WTC11 (cell line): ENCODE results near the gene HECW1.

Experiments used
- CREM ChIP-seq: sonication (generic); formaldehyde crosslinking; IDR thresholded peaks from 2 replicates; pipeline ENCODE4 v1.8.1; 2022; ENCODE audit warnings: mild to moderate bottlenecking, missing genetic modification reagents, moderate library complexity
- NR2C2 ChIP-seq: sonication (generic); formaldehyde crosslinking; IDR thresholded peaks from 2 replicates; pipeline ENCODE4 v1.8.0; 2022; ENCODE audit warnings: mild to moderate bottlenecking, missing genetic modification reagents
- NR3C1 ChIP-seq: sonication (generic); formaldehyde crosslinking; conservative IDR thresholded peaks from 2 replicates; pipeline ENCODE4 v1.8.1; 2023; ENCODE audit warnings: low read depth, mild to moderate bottlenecking, missing genetic modification reagents
- PREB ChIP-seq: sonication (generic); formaldehyde crosslinking; IDR thresholded peaks from 2 replicates; pipeline ENCODE4 v1.8.1; 2022; ENCODE audit warnings: mild to moderate bottlenecking, missing genetic modification reagents, moderate library complexity, borderline replicate concordance
- SP1 ChIP-seq: sonication (generic); formaldehyde crosslinking; conservative IDR thresholded peaks from 2 replicates; pipeline ENCODE4 v1.8.1; 2022; ENCODE audit warnings: missing genetic modification reagents
- ZNF121 ChIP-seq: sonication (generic); formaldehyde crosslinking; IDR thresholded peaks from 2 replicates; pipeline ENCODE4 v1.8.0; 2023; ENCODE audit warnings: missing genetic modification reagents
- TF ChIP-seq, protein P1 (sequence below): sonication (generic); formaldehyde crosslinking; IDR thresholded peaks from 2 replicates; pipeline ENCODE4 v1.8.1; 2022; ENCODE audit warnings: low read depth, missing genetic modification reagents, borderline replicate concordance
- TF ChIP-seq, protein P2 (sequence below): sonication (generic); formaldehyde crosslinking; IDR thresholded peaks from 2 replicates; pipeline ENCODE4 v1.8.0; 2022; ENCODE audit warnings: mild to moderate bottlenecking, missing genetic modification reagents
- TF ChIP-seq, protein P3 (sequence below): fragments of 200-600 bp; IDR thresholded peaks from 2 replicates; pipeline ENCODE4 v1.8.0; 2022; ENCODE audit warnings: antibody characterized with exemption
- TF ChIP-seq, protein P4 (sequence below): sonication (generic); formaldehyde crosslinking; IDR thresholded peaks from 2 replicates; pipeline ENCODE4 v1.8.0; 2022; ENCODE audit warnings: missing genetic modification reagents
- TF ChIP-seq, protein P5 (sequence below): fragments of 250-450 bp; sonication (Bioruptor Pico); IDR thresholded peaks from 2 replicates; pipeline ENCODE4 v1.9.0; 2021; ENCODE audit warnings: mild to moderate bottlenecking
- TF ChIP-seq, protein P6 (sequence below): sonication (generic); formaldehyde crosslinking; IDR thresholded peaks from 2 replicates; pipeline ENCODE4 v1.8.1; 2022; ENCODE audit warnings: missing genetic modification reagents, borderline replicate concordance

- TF ChIP-seq CREM (CRISPR knock-in tag) (no peak), NR3C1 (CRISPR knock-in tag) (no peak), PREB (no peak), ZNF121 (CRISPR knock-in tag) (no peak), NR2C2 (no peak), SP1 (CRISPR knock-in tag) (no peak)
- TF ChIP-seq, protein P1, sequence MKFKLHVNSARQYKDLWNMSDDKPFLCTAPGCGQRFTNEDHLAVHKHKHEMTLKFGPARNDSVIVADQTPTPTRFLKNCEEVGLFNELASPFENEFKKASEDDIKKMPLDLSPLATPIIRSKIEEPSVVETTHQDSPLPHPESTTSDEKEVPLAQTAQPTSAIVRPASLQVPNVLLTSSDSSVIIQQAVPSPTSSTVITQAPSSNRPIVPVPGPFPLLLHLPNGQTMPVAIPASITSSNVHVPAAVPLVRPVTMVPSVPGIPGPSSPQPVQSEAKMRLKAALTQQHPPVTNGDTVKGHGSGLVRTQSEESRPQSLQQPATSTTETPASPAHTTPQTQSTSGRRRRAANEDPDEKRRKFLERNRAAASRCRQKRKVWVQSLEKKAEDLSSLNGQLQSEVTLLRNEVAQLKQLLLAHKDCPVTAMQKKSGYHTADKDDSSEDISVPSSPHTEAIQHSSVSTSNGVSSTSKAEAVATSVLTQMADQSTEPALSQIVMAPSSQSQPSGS (CRISPR knock-in tag): no peak
- TF ChIP-seq, protein P2, sequence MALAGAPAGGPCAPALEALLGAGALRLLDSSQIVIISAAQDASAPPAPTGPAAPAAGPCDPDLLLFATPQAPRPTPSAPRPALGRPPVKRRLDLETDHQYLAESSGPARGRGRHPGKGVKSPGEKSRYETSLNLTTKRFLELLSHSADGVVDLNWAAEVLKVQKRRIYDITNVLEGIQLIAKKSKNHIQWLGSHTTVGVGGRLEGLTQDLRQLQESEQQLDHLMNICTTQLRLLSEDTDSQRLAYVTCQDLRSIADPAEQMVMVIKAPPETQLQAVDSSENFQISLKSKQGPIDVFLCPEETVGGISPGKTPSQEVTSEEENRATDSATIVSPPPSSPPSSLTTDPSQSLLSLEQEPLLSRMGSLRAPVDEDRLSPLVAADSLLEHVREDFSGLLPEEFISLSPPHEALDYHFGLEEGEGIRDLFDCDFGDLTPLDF (CRISPR knock-in tag): no peak
- TF ChIP-seq, protein P3, sequence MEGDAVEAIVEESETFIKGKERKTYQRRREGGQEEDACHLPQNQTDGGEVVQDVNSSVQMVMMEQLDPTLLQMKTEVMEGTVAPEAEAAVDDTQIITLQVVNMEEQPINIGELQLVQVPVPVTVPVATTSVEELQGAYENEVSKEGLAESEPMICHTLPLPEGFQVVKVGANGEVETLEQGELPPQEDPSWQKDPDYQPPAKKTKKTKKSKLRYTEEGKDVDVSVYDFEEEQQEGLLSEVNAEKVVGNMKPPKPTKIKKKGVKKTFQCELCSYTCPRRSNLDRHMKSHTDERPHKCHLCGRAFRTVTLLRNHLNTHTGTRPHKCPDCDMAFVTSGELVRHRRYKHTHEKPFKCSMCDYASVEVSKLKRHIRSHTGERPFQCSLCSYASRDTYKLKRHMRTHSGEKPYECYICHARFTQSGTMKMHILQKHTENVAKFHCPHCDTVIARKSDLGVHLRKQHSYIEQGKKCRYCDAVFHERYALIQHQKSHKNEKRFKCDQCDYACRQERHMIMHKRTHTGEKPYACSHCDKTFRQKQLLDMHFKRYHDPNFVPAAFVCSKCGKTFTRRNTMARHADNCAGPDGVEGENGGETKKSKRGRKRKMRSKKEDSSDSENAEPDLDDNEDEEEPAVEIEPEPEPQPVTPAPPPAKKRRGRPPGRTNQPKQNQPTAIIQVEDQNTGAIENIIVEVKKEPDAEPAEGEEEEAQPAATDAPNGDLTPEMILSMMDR: no peak
- TF ChIP-seq, protein P4, sequence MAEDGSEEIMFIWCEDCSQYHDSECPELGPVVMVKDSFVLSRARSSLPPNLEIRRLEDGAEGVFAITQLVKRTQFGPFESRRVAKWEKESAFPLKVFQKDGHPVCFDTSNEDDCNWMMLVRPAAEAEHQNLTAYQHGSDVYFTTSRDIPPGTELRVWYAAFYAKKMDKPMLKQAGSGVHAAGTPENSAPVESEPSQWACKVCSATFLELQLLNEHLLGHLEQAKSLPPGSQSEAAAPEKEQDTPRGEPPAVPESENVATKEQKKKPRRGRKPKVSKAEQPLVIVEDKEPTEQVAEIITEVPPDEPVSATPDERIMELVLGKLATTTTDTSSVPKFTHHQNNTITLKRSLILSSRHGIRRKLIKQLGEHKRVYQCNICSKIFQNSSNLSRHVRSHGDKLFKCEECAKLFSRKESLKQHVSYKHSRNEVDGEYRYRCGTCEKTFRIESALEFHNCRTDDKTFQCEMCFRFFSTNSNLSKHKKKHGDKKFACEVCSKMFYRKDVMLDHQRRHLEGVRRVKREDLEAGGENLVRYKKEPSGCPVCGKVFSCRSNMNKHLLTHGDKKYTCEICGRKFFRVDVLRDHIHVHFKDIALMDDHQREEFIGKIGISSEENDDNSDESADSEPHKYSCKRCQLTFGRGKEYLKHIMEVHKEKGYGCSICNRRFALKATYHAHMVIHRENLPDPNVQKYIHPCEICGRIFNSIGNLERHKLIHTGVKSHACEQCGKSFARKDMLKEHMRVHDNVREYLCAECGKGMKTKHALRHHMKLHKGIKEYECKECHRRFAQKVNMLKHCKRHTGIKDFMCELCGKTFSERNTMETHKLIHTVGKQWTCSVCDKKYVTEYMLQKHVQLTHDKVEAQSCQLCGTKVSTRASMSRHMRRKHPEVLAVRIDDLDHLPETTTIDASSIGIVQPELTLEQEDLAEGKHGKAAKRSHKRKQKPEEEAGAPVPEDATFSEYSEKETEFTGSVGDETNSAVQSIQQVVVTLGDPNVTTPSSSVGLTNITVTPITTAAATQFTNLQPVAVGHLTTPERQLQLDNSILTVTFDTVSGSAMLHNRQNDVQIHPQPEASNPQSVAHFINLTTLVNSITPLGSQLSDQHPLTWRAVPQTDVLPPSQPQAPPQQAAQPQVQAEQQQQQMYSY (CRISPR knock-in tag): no peak
- TF ChIP-seq, protein P5, sequence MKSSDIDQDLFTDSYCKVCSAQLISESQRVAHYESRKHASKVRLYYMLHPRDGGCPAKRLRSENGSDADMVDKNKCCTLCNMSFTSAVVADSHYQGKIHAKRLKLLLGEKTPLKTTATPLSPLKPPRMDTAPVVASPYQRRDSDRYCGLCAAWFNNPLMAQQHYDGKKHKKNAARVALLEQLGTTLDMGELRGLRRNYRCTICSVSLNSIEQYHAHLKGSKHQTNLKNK (CRISPR knock-in tag): no peak
- TF ChIP-seq, protein P6, sequence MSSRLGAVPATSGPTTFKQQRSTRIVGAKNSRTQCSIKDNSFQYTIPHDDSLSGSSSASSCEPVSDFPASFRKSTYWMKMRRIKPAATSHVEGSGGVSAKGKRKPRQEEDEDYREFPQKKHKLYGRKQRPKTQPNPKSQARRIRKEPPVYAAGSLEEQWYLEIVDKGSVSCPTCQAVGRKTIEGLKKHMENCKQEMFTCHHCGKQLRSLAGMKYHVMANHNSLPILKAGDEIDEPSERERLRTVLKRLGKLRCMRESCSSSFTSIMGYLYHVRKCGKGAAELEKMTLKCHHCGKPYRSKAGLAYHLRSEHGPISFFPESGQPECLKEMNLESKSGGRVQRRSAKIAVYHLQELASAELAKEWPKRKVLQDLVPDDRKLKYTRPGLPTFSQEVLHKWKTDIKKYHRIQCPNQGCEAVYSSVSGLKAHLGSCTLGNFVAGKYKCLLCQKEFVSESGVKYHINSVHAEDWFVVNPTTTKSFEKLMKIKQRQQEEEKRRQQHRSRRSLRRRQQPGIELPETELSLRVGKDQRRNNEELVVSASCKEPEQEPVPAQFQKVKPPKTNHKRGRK (CRISPR knock-in tag): no peak
Measured at GRCh38 chr7:43296306-43296705, 183.9 kb downstream of the HECW1 start.
